Natural killer cell (primary cell): ENCODE measurements around the gene GLP2R. TPM values are rescaled to one million over a fixed set of nuclear protein-coding genes. Genes with fewer than 3 reads are reported as not detected.

ENCODE experiments used
- ATAC-seq, 3 donors: fragments of 150-1000 bp in 2 of 3; fragments of 200-7000 bp in 1 of 3; cut with Tn5 transposase; 1 replicate in 1 of 3; 2 replicates in 2 of 3; pipeline ENCODE4 v1.10.0; 2021; ENCODE audit warnings: mild to moderate bottlenecking in 2 of 3, moderate library complexity in 2 of 3
- DNase-seq, 2 donors: peaks; one replicate each; pipeline versions ENCODE4 v3.0.0 to v3.0.0-alpha.2; 2013 to 2021; ENCODE audit warnings: mixed read lengths in 1 of 2
- H3K27ac ChIP-seq: one replicate; pipeline ENCODE4 v1.5.1; 2013; ENCODE audit warnings: mild to moderate bottlenecking, low read length
- H3K27me3 ChIP-seq: one replicate; pipeline ENCODE4 v1.6.1; 2013; ENCODE audit warnings: low read length; ENCODE audit not compliant: control insufficient read depth, insufficient read depth
- H3K36me3 ChIP-seq: one replicate; pipeline ENCODE4 v1.6.1; 2013; ENCODE audit warnings: low read length; ENCODE audit not compliant: control insufficient read depth, insufficient read depth
- H3K4me1 ChIP-seq: one replicate; pipeline ENCODE4 v1.6.1; 2013; ENCODE audit warnings: low read length; ENCODE audit not compliant: control insufficient read depth, insufficient read depth
- H3K4me3 ChIP-seq: one replicate; pipeline ENCODE4 v1.5.1; 2013; ENCODE audit warnings: low read length
- H3K9me3 ChIP-seq: one replicate; pipeline ENCODE4 v1.6.1; 2013; ENCODE audit warnings: low read length; ENCODE audit not compliant: control insufficient read depth, insufficient read depth
- H3K27ac Mint-ChIP-seq, 2 donors: one replicate each; pipeline ENCODE4 v1.8.0; 2022; ENCODE audit warnings: mild to moderate bottlenecking in 2 of 2, mixed read lengths in 2 of 2, moderate library complexity in 1 of 2
- H3K27me3 Mint-ChIP-seq, 2 donors: one replicate each; pipeline ENCODE4 v1.8.0; 2022; ENCODE audit warnings: low read depth in 2 of 2, mixed read lengths in 2 of 2
- H3K36me3 Mint-ChIP-seq: one replicate; pipeline ENCODE4 v1.8.0; 2022; ENCODE audit warnings: mixed read lengths
- H3K4me1 Mint-ChIP-seq, 2 donors: one replicate each; pipeline ENCODE4 v1.8.0; 2022; ENCODE audit warnings: mixed read lengths in 2 of 2
- H3K4me3 Mint-ChIP-seq: one replicate; pipeline ENCODE4 v1.8.0; 2022; ENCODE audit warnings: mild to moderate bottlenecking, moderate library complexity, mixed read lengths
- H3K9me3 Mint-ChIP-seq, 2 donors: one replicate each; pipeline ENCODE4 v1.8.0; 2022; ENCODE audit warnings: mixed read lengths in 2 of 2
- WGBS: methylation state at CpG from one replicate; pipeline ENCODE4 v1.1.7; 2013; ENCODE audit warnings: missing lambda C conversion rate; ENCODE audit not compliant: insufficient coverage; 5-methylcytosine and 5-hydroxymethylcytosine counted together
- intact Hi-C: fragments of 100-400 bp; cut with micrococcal nuclease; formaldehyde crosslinking; loops from one replicate; pipeline ENCODE4 v1.14.2; 2022
- total RNA-seq, 4 donors: library from RNA; stranded (reverse); fragments of 120-200 nt in 1 of 4; gene quantifications; one replicate each; pipeline versions ENCODE4 v1.2.3 to v1.2.4, GENCODE V29; 2013 to 2022
- TF ChIP-seq, protein P1 (sequence below): fragments of 200-600 bp; IDR thresholded peaks from one replicate; pipeline ENCODE4 v1.8.0; 2022; ENCODE audit warnings: antibody characterized with exemption

GLP2R gene
- total RNA-seq, 3 donors from 2014 or later (not counting 1 experiment from before 2014, with no cell fraction given), result not detected

DNA sequence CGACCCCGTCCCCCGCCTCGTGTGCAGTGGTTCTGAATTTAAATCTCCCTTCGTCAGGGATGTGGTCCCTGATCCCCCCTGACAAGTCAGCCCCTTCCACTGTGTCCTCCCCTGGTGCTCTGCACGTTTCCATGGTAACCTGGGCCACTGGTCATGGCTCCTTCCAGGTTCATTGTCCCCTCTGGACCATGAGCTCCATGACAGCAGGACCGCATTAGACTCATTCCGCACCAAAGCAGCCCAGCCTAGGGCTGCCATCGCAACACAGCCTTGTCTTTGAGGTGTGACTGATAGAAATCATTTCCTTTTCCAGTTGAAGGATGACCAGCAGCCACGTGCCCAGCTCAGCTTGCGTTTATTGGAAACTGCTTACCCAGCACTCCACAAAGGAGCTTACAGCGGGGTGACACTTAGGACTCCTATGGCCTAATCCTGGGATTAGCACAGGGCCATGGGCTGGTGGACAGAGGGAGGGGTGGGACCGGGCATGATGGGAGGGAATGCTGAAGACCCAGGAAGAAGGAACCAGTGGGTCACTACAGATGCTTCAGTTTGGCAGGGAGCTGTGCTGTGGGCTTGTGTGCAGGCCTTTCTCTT lies 71.7 kb downstream of the GLP2R start:
- Histone ChIP-seq H3K4me1 (no peaks in the 10 kb centered on the region), H3K27ac (no peak overlapping the region), H3K27me3 (no peaks in the 10 kb centered on the region), H3K4me3 (no peak overlapping the region), H3K36me3 (no peaks in the 10 kb centered on the region), H3K9me3 (no peaks in the 10 kb centered on the region)
- Mint-ChIP-seq H3K4me3 (no peak overlapping the region), H3K27me3 (peaks cover 9 to 21% of the 10 kb centered on the region in 2 donors), H3K36me3 (no peaks in the 10 kb centered on the region), H3K27ac (no peak overlapping the region), H3K4me1 (peaks cover 5% of the 10 kb centered on the region in 2 donors), H3K9me3 (no peaks in the 10 kb centered on the region)
- intact Hi-C loops, result no loop called here
- 88% methylated on average over 13 of the region's 13 CpGs for WGBS
- TF ChIP-seq, protein P1, sequence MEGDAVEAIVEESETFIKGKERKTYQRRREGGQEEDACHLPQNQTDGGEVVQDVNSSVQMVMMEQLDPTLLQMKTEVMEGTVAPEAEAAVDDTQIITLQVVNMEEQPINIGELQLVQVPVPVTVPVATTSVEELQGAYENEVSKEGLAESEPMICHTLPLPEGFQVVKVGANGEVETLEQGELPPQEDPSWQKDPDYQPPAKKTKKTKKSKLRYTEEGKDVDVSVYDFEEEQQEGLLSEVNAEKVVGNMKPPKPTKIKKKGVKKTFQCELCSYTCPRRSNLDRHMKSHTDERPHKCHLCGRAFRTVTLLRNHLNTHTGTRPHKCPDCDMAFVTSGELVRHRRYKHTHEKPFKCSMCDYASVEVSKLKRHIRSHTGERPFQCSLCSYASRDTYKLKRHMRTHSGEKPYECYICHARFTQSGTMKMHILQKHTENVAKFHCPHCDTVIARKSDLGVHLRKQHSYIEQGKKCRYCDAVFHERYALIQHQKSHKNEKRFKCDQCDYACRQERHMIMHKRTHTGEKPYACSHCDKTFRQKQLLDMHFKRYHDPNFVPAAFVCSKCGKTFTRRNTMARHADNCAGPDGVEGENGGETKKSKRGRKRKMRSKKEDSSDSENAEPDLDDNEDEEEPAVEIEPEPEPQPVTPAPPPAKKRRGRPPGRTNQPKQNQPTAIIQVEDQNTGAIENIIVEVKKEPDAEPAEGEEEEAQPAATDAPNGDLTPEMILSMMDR, result no peak
- no peak for DNase-seq
- peak in 1 of 3 donors; percentile 14 for ATAC-seq

DNA sequence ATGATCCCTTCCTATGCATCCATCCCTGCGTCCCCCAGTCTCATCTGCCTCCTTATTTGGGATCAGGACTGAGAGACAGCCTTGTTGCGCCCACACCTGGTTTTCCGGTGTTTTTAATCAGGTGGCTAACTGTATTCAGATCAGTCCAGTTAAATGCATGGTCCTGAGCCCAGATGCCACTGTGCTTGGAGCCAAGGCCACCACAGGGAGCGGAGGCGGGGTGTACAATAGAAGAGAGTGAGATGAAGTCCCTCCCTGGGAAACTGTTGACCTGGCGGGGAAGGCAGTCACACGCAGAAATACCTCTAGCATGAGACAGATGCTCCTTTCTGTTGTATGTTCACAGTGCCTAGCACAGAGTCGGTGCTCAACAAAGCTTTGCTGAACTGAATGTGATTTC lies 73.1 kb downstream of the GLP2R start:
- intact Hi-C loops, result no loop called here
- no peaks in the 10 kb centered on the region for H3K9me3 Mint-ChIP-seq
- H3K4me1 ChIP-seq, result no peaks in the 10 kb centered on the region
- no peaks in the 10 kb centered on the region for H3K9me3 ChIP-seq
- DNase-seq, result no peak
- no peaks in the 10 kb centered on the region for H3K27me3 ChIP-seq
- no peak overlapping the region for H3K27ac ChIP-seq
- no peak overlapping the region for H3K4me3 ChIP-seq
- H3K27me3 Mint-ChIP-seq, result peaks cover 6 to 12% of the 10 kb centered on the region in 2 donors
- H3K4me1 Mint-ChIP-seq, result peaks cover 5% of the 10 kb centered on the region in 2 donors
- no peak for ATAC-seq
- H3K36me3 ChIP-seq, result no peaks in the 10 kb centered on the region
- TF ChIP-seq, protein P1, result no peak
- no peak overlapping the region for H3K27ac Mint-ChIP-seq
- 94% methylated on average over 8 of the region's 8 CpGs for WGBS
- H3K36me3 Mint-ChIP-seq, result no peaks in the 10 kb centered on the region
- H3K4me3 Mint-ChIP-seq, result no peak overlapping the region

DNA sequence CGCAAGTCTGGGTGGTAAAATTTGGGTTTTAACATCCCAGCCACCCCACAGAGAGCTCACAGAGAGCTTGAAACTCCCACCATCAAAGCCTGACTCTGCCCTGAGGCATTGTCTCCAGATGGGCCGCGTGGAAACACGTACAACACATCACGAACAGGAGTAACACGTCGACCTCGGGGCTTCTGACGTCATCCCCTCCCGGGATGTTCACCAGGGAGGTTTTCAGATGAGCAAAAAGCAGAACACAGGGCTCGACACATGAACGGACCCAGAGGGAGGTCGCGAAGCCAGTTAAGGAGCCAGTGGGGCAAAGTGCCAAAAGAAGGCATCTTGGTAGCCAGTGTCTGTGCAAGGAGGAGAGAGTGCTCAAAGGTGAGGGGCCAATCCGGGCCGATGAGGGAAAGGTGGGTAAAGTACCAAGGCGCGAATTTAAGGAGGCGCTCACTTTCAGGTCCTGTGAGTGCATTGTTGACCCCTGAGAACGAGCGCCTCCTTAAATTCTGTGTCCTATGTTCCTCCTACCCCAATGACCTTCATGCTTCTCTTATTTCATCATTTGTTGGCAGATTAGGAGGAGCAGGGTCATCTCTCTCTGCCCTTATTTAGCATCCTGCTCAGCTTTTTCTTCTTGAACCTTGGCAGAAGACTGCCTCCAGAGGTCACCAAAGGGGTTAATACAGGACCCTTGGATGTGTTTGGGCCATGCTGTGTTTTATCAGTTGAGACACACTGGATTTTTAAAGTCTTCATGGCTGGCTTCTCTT lies 73.7 kb downstream of the GLP2R start:
- TF ChIP-seq, protein P1, result no peak
- Mint-ChIP-seq H3K27me3 (peaks cover 6 to 7% of the 10 kb centered on the region in 2 donors), H3K36me3 (no peaks in the 10 kb centered on the region), H3K27ac (no peak overlapping the region), H3K9me3 (no peaks in the 10 kb centered on the region), H3K4me3 (no peak overlapping the region), H3K4me1 (peaks cover 5% of the 10 kb centered on the region in 2 donors)
- Histone ChIP-seq H3K4me3 (no peak overlapping the region), H3K27me3 (no peaks in the 10 kb centered on the region), H3K9me3 (no peaks in the 10 kb centered on the region), H3K27ac (no peak overlapping the region), H3K4me1 (no peaks in the 10 kb centered on the region), H3K36me3 (no peaks in the 10 kb centered on the region)
- DNase-seq (no peak), ATAC-seq (no peak)
- WGBS, result 86% methylated on average over 20 of the region's 21 CpGs
- intact Hi-C loops, result no loop called here
